Liver (tissue), 9 donors: ENCODE results near the gene PHC2. TPM values are rescaled to one million over a fixed set of nuclear protein-coding genes. Genes with fewer than 3 reads are reported as not detected.

Source experiments
- DNase-seq: peaks from one replicate; pipeline ENCODE4 v3.0.0-alpha.2; 2017; ENCODE audit warnings: low spot score
- H3K27ac ChIP-seq, 2 donors: one replicate each; pipeline ENCODE4 v1.7.0; 2013; ENCODE audit warnings: inconsistent platforms in 2 of 2, low read length in 2 of 2, control low read depth in 1 of 2, low read depth in 1 of 2, mild to moderate bottlenecking in 1 of 2
- H3K27me3 ChIP-seq, 4 donors: one replicate each; pipeline versions ENCODE4 v1.6.1 to v1.7.0; 2013; ENCODE audit warnings: low read length in 3 of 4, inconsistent platforms in 1 of 4, mild to moderate bottlenecking in 1 of 4, moderate library complexity in 1 of 4; ENCODE audit not compliant: control insufficient read depth in 4 of 4, insufficient read depth in 4 of 4
- H3K36me3 ChIP-seq, 4 donors: one replicate each; pipeline versions ENCODE4 v1.6.1 to v1.7.0; 2013; ENCODE audit warnings: low read length in 3 of 4, mild to moderate bottlenecking in 3 of 4, low read depth in 1 of 4, moderate library complexity in 1 of 4; ENCODE audit not compliant: control insufficient read depth in 4 of 4, insufficient read depth in 3 of 4
- H3K4me1 ChIP-seq, 4 donors: one replicate each; pipeline versions ENCODE4 v1.6.1 to v1.7.0; 2013; ENCODE audit warnings: low read length in 3 of 4, mild to moderate bottlenecking in 3 of 4, moderate library complexity in 1 of 4; ENCODE audit not compliant: control insufficient read depth in 4 of 4, insufficient read depth in 4 of 4
- H3K4me3 ChIP-seq, 3 donors: one replicate each; pipeline versions ENCODE4 v1.6.1 to v1.7.0; 2013; ENCODE audit warnings: low read length in 3 of 3, control low read depth in 1 of 3, low read depth in 1 of 3, mild to moderate bottlenecking in 1 of 3
- H3K9ac ChIP-seq, 2 donors: one replicate each; pipeline ENCODE4 v1.7.0; 2013; ENCODE audit warnings: low read length in 2 of 2, mild to moderate bottlenecking in 2 of 2, moderate library complexity in 2 of 2, control low read depth in 1 of 2, low read depth in 1 of 2
- H3K9me3 ChIP-seq, 4 donors: one replicate each; pipeline versions ENCODE4 v1.6.1 to v1.7.0; 2013; ENCODE audit warnings: low read length in 3 of 4; ENCODE audit not compliant: control insufficient read depth in 4 of 4
- EGR1 ChIP-seq, 2 donors: IDR thresholded peaks; 2 replicates each; pipeline ENCODE4 v1.6.1; 2016 to 2018; ENCODE audit warnings: antibody characterized with exemption in 2 of 2, low read depth in 2 of 2
- FOXA1 ChIP-seq: IDR thresholded peaks from 2 replicates; pipeline ENCODE4 v1.6.1; 2016; ENCODE audit warnings: antibody characterized with exemption
- GABPA ChIP-seq, 2 donors: IDR thresholded peaks in 1 of 2; conservative IDR thresholded peaks in 1 of 2; 2 replicates each; pipeline ENCODE4 v1.6.1; 2016; ENCODE audit warnings: antibody characterized with exemption in 2 of 2, mild to moderate bottlenecking in 1 of 2, moderate library complexity in 1 of 2
- HNF4A ChIP-seq, 2 donors: conservative IDR thresholded peaks; 2 replicates each; pipeline ENCODE4 v1.6.1; 2016; ENCODE audit warnings: antibody characterized with exemption in 2 of 2, mild to moderate bottlenecking in 2 of 2
- JUND ChIP-seq, 2 donors: IDR thresholded peaks; 2 replicates each; pipeline ENCODE4 v1.6.1; 2016; ENCODE audit warnings: antibody characterized with exemption in 2 of 2
- NR2F2 ChIP-seq: IDR thresholded peaks from 2 replicates; pipeline ENCODE4 v1.6.1; 2016; ENCODE audit warnings: antibody characterized with exemption
- RAD21 ChIP-seq, 2 donors: IDR thresholded peaks; 2 replicates each; pipeline ENCODE4 v1.6.1; 2016; ENCODE audit warnings: antibody characterized with exemption in 2 of 2, mild to moderate bottlenecking in 2 of 2
- RXRA ChIP-seq, 2 donors: IDR thresholded peaks; 2 replicates each; pipeline ENCODE4 v1.6.1; 2017 to 2018; ENCODE audit warnings: antibody characterized with exemption in 2 of 2, mild to moderate bottlenecking in 1 of 2
- SP1 ChIP-seq: IDR thresholded peaks from 2 replicates; pipeline ENCODE4 v1.6.1; 2018; ENCODE audit warnings: antibody characterized with exemption, mild to moderate bottlenecking
- TAF1 ChIP-seq: conservative IDR thresholded peaks from 2 replicates; pipeline ENCODE4 v1.6.1; 2016; ENCODE audit warnings: antibody characterized with exemption, mild to moderate bottlenecking
- YY1 ChIP-seq: IDR thresholded peaks from 2 replicates; pipeline ENCODE4 v1.6.1; 2016; ENCODE audit warnings: antibody characterized with exemption, mild to moderate bottlenecking
- WGBS: extraction: QIAGEN DNeasy Blood & Tissue Kit; methylation state at CpG from one replicate; pipeline ENCODE4 v1.1.7; 2013; 5-methylcytosine and 5-hydroxymethylcytosine counted together
- polyA plus RNA-seq, 2 donors: library from polyadenylated mRNA; stranded (reverse) in 1 of 2; unstranded in 1 of 2; fragments of 200-250 nt in 1 of 2; fragments of >200 nt in 1 of 2; fragmentation: Nextera tagmentation in 1 of 2; extraction: Ambion mirVana in 1 of 2; gene quantifications; one replicate each; pipeline versions ENCODE4 v1.2.1 to v1.2.3, GENCODE V29; 2013 to 2015
- total RNA-seq, 2 donors: library from RNA; depleted of rRNA; stranded (reverse); fragments of >200 nt; gene quantifications; one replicate each; pipeline ENCODE4 v1.2.3, GENCODE V29; 2014
- TF ChIP-seq, protein P1 (sequence below): IDR thresholded peaks from 2 replicates; pipeline ENCODE4 v1.6.1; 2016; ENCODE audit warnings: antibody characterized with exemption
- TF ChIP-seq, protein P2 (sequence below): IDR thresholded peaks from 2 replicates; pipeline ENCODE4 v1.6.1; 2016; ENCODE audit warnings: antibody characterized with exemption
- TF ChIP-seq, protein P3 (sequence below): IDR thresholded peaks from 2 replicates; pipeline ENCODE4 v1.6.1; 2016; ENCODE audit warnings: antibody characterized with exemption
- TF ChIP-seq, protein P4 (sequence below): fragments of 150-350 bp; IDR thresholded peaks from 2 replicates; pipeline ENCODE4 v1.5.1; 2017; ENCODE audit warnings: improper control_type of control experiment, low read depth, low read length; ENCODE audit not compliant: missing input control
- TF ChIP-seq, protein P5 (sequence below): IDR thresholded peaks from 2 replicates; pipeline ENCODE4 v1.6.1; 2016; ENCODE audit warnings: antibody characterized with exemption, mild to moderate bottlenecking
- donor health status: healthy.
- donor health status: healthy.
- donor health status: healthy.
- donor health status: healthy.
- donor health status: healthy.

The PHC2 gene
- total and polyA plus RNA-seq, 4 donors: 19.1 to 67.8 (median 44.7) TPM

DNA sequence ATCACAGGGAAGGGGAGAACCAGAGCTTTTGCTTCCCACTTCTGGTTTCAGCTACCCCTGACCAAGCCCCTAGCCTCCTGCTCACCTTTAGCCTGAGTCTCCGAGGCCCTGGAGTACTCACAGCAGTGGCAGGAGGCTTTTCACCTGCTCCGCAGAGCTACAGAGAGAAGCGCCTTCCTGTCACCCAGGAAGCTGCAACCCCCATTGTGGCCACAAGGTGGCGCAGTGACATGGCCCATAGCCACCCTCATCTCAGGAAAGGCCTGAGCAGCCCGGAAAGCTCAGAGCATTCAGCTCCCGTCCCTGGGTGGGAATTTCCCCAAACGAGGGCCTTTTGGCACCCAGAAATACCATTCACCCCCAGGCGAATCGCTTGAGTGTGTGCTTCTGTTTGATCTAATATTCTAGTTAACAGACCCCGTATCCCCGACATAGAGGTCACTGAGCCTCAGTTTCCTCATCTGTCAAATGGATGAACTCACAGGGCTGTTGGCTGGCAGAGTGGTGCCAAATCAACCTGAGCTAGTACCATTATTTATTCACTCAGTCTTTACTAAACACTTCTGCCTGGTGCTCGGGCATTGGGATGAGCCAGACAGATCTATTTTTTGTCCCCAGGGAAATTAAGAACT lies 135.3 kb downstream of the PHC2 start:
- Histone ChIP-seq H3K4me1 (peaks cover 6 to 24% (median 18%) of the 10 kb centered on the region in 4 donors), H3K9me3 (no peaks in the 10 kb centered on the region), H3K36me3 (peaks cover 0 to 9% (median 5%) of the 10 kb centered on the region in 4 donors), H3K4me3 (no peak overlapping the region), H3K9ac (peak overlapping the region in 1 of 2 donors; percentile 33), H3K27ac (peak overlapping the region; percentile 60 to 72), H3K27me3 (no peaks in the 10 kb centered on the region)
- DNase-seq: peak; percentile 89
- WGBS: 31% methylated on average over 12 of the region's 12 CpGs
- no peak for TF ChIP-seq NR2F2
- peak; percentile 24 for TF ChIP-seq YY1
- TF ChIP-seq JUND (IDR thresholded peaks at IDR 0.05): peak in 1 of 2 donors; percentile 16
- TF ChIP-seq RAD21 (IDR thresholded peaks at IDR 0.05): peak; percentile 93 to 96
- TF ChIP-seq, protein P1, sequence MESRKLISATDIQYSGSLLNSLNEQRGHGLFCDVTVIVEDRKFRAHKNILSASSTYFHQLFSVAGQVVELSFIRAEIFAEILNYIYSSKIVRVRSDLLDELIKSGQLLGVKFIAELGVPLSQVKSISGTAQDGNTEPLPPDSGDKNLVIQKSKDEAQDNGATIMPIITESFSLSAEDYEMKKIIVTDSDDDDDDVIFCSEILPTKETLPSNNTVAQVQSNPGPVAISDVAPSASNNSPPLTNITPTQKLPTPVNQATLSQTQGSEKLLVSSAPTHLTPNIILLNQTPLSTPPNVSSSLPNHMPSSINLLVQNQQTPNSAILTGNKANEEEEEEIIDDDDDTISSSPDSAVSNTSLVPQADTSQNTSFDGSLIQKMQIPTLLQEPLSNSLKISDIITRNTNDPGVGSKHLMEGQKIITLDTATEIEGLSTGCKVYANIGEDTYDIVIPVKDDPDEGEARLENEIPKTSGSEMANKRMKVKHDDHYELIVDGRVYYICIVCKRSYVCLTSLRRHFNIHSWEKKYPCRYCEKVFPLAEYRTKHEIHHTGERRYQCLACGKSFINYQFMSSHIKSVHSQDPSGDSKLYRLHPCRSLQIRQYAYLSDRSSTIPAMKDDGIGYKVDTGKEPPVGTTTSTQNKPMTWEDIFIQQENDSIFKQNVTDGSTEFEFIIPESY: no peak
- TF ChIP-seq, protein P2, sequence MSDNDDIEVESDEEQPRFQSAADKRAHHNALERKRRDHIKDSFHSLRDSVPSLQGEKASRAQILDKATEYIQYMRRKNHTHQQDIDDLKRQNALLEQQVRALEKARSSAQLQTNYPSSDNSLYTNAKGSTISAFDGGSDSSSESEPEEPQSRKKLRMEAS: peak; percentile 2
- TF ChIP-seq EGR1 (IDR thresholded peaks at IDR 0.05; ENCODE audit: low read depth in 2 of 2): no peak
- TF ChIP-seq, protein P3, sequence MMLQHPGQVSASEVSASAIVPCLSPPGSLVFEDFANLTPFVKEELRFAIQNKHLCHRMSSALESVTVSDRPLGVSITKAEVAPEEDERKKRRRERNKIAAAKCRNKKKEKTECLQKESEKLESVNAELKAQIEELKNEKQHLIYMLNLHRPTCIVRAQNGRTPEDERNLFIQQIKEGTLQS: no peak
- TF ChIP-seq SP1: no peak
- TF ChIP-seq, protein P4, sequence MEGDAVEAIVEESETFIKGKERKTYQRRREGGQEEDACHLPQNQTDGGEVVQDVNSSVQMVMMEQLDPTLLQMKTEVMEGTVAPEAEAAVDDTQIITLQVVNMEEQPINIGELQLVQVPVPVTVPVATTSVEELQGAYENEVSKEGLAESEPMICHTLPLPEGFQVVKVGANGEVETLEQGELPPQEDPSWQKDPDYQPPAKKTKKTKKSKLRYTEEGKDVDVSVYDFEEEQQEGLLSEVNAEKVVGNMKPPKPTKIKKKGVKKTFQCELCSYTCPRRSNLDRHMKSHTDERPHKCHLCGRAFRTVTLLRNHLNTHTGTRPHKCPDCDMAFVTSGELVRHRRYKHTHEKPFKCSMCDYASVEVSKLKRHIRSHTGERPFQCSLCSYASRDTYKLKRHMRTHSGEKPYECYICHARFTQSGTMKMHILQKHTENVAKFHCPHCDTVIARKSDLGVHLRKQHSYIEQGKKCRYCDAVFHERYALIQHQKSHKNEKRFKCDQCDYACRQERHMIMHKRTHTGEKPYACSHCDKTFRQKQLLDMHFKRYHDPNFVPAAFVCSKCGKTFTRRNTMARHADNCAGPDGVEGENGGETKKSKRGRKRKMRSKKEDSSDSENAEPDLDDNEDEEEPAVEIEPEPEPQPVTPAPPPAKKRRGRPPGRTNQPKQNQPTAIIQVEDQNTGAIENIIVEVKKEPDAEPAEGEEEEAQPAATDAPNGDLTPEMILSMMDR: peak; percentile 98
- TF ChIP-seq, protein P5, sequence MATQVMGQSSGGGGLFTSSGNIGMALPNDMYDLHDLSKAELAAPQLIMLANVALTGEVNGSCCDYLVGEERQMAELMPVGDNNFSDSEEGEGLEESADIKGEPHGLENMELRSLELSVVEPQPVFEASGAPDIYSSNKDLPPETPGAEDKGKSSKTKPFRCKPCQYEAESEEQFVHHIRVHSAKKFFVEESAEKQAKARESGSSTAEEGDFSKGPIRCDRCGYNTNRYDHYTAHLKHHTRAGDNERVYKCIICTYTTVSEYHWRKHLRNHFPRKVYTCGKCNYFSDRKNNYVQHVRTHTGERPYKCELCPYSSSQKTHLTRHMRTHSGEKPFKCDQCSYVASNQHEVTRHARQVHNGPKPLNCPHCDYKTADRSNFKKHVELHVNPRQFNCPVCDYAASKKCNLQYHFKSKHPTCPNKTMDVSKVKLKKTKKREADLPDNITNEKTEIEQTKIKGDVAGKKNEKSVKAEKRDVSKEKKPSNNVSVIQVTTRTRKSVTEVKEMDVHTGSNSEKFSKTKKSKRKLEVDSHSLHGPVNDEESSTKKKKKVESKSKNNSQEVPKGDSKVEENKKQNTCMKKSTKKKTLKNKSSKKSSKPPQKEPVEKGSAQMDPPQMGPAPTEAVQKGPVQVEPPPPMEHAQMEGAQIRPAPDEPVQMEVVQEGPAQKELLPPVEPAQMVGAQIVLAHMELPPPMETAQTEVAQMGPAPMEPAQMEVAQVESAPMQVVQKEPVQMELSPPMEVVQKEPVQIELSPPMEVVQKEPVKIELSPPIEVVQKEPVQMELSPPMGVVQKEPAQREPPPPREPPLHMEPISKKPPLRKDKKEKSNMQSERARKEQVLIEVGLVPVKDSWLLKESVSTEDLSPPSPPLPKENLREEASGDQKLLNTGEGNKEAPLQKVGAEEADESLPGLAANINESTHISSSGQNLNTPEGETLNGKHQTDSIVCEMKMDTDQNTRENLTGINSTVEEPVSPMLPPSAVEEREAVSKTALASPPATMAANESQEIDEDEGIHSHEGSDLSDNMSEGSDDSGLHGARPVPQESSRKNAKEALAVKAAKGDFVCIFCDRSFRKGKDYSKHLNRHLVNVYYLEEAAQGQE: no peak
- TF ChIP-seq HNF4A (conservative IDR thresholded peaks at IDR 0.05): no peak
- TF ChIP-seq GABPA (IDR thresholded peaks at IDR 0.05 in 1 of 2, conservative IDR thresholded peaks at IDR 0.05 in 1 of 2): no peak
- no peak for TF ChIP-seq TAF1

DNA sequence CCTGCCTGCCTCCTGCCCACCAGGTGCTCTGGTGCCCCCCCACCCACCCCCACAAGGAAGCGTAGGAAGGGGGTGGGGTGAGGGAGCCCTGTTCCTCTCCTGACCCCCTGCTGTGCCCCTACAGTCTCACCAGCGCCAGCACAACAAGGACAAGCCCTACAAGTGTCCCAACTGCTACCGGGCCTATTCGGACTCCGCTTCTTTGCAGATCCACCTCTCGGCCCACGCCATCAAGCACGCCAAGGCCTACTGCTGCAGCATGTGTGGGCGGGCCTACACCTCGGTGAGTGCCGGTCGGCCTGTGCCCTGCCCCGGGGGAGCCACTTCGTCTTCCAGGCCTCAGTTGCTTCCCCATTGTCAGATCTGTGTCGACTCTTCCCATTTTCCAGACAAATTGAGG lies 135.9 kb downstream of the PHC2 start:
- no peak for TF ChIP-seq RAD21 (IDR thresholded peaks at IDR 0.05)
- TF ChIP-seq FOXA1: no peak
- no peak for TF ChIP-seq RXRA (IDR thresholded peaks at IDR 0.05)
- TF ChIP-seq, protein P4: no peak
- no peak for TF ChIP-seq YY1
- no peak for TF ChIP-seq GABPA (IDR thresholded peaks at IDR 0.05 in 1 of 2, conservative IDR thresholded peaks at IDR 0.05 in 1 of 2)
- no peak for TF ChIP-seq JUND (IDR thresholded peaks at IDR 0.05)
- TF ChIP-seq, protein P3: no peak
- H3K36me3 ChIP-seq: peaks cover 0 to 9% (median 5%) of the 10 kb centered on the region in 4 donors
- peaks cover 6 to 24% (median 18%) of the 10 kb centered on the region in 4 donors for H3K4me1 ChIP-seq
- 81% methylated on average over 15 of the region's 15 CpGs for WGBS
- H3K9ac ChIP-seq: no peak overlapping the region
- no peak overlapping the region for H3K4me3 ChIP-seq
- H3K27me3 ChIP-seq: no peaks in the 10 kb centered on the region
- H3K9me3 ChIP-seq: no peaks in the 10 kb centered on the region
- DNase-seq: no peak
- H3K27ac ChIP-seq: no peak overlapping the region
